Heart right ventricle (tissue), 16 donors: ENCODE results near the gene SARM1. TPM values are rescaled to one million over a fixed set of nuclear protein-coding genes. Genes with fewer than 3 reads are reported as not detected.

Experiments
- ATAC-seq, 8 donors: fragments of 200-7000 bp; cut with Tn5 transposase; one replicate each; pipeline ENCODE4 v1.9.1; 2020; ENCODE audit warnings: mild to moderate bottlenecking in 8 of 8, moderate library complexity in 8 of 8, moderate number of reproducible peaks in 1 of 8
- DNase-seq, 2 donors: peaks; one replicate each; pipeline ENCODE4 v3.0.0-alpha.2; 2020
- H3K27ac ChIP-seq, 10 donors: fragments of 200-600 bp; sonication (generic) in 2 of 10; one replicate each; pipeline versions ENCODE4 v1.5.0 to v1.8.0; 2020 to 2022; ENCODE audit warnings: mild to moderate bottlenecking in 3 of 10
- H3K27me3 ChIP-seq, 7 donors: fragments of 200-600 bp; one replicate each; pipeline ENCODE4 v1.8.0; 2021 to 2022; ENCODE audit warnings: mild to moderate bottlenecking in 2 of 7
- H3K36me3 ChIP-seq, 9 donors: fragments of 200-600 bp; sonication (generic) in 1 of 9; one replicate each; pipeline versions ENCODE4 v1.5.0 to v1.8.0; 2020 to 2022; ENCODE audit warnings: mild to moderate bottlenecking in 2 of 9
- H3K4me1 ChIP-seq, 9 donors: fragments of 200-600 bp; sonication (generic) in 1 of 9; one replicate each; pipeline versions ENCODE4 v1.5.0 to v1.8.0; 2020 to 2022; ENCODE audit warnings: mild to moderate bottlenecking in 4 of 9
- H3K4me3 ChIP-seq, 10 donors: fragments of 200-600 bp; sonication (generic) in 2 of 10; one replicate each; pipeline versions ENCODE4 v1.5.0 to v1.8.0; 2020 to 2022; ENCODE audit warnings: mild to moderate bottlenecking in 7 of 10, moderate library complexity in 2 of 10
- H3K9me3 ChIP-seq, 11 donors: fragments of 200-600 bp in 10 of 11; sonication (generic) in 2 of 11; one replicate each; pipeline versions ENCODE4 v1.5.0 to v1.8.0; 2013 to 2022; ENCODE audit warnings: mild to moderate bottlenecking in 2 of 11, control low read depth in 1 of 11, moderate library complexity in 1 of 11
- CTCF ChIP-seq, 9 donors: fragments of 200-600 bp; sonication (generic) in 2 of 9; IDR thresholded peaks; one replicate each; pipeline versions ENCODE4 v1.5.0 to v1.8.0; 2021 to 2022; ENCODE audit warnings: antibody characterized with exemption in 9 of 9, mild to moderate bottlenecking in 5 of 9, moderate library complexity in 1 of 9
- WGBS, 2 donors: extraction: QIAGEN DNeasy Blood & Tissue Kit; methylation state at CpG; one replicate each; pipeline ENCODE4 v1.1.7; 2013; ENCODE audit warnings: inconsistent platforms in 1 of 2; 5-methylcytosine and 5-hydroxymethylcytosine counted together
- intact Hi-C, 10 donors: fragments of 100-400 bp; cut with DNase I; formaldehyde crosslinking; loops; one replicate each; pipeline versions ENCODE4 v1.11.1 to v1.14.2; 2022
- polyA plus RNA-seq, 2 donors: library from polyadenylated mRNA; stranded (reverse); fragments of 200-250 nt; gene quantifications; one replicate each; pipeline ENCODE4 v1.2.3, GENCODE V29; 2013
- total RNA-seq, 10 donors: library from RNA; stranded (reverse); fragmentation: NEBNext Ultra II Directional in 3 of 10; extraction: Animal tissue kit (Norgen Biotek cat#: 25700) in 3 of 10; gene quantifications; one replicate each; pipeline versions ENCODE4 v1.2.1 to v1.2.4, GENCODE V29; 2021 to 2023
- donor health status: Arrhythmogenic right ventricular cardiomyopathy.
- donor health status: ischemic (EF 13 %, LVEDD 7.1; RV severe dilation, severe dysfunction).
- donor health status: healthy with polysubstance abuse.
- donor health status: DM: no; HTN: yes; CAD: no.
- donor health status: DM: no; HTN: no; CAD: no.
- donor health status: ischemic (EF 25% LVEDD 6.9; RV normal size, moderate dysfunction).
- donor health status: ischemic (EF 25% LVEDD 5.7; RV mildly dilated, moderate dysfunction).
- donor health status: healthy.
- donor health status: DM: yes; HTN: yes; CAD: no.
- donor health status: Ischemic cardiomyopathy.
- donor health status: ischemic (EF 35%, LVEDD 5.7; RV mildly dilated, moderate dysfunction).
- donor health status: nonischemic (EF 11% LVEDD 7.7; RV severe dilation, severe dysfunction).
- donor health status: DM: yes; HTN: yes; CAD: no.
- donor health status: PGD.
- donor health status: ischemic (EF 29% LVEDD 5.4; RV normal size, mild dysfunction).
- donor health status: nonischemic (EF 23%, LVEDD 6.1; RV moderate dilation, normal function).

SARM1 gene
- total and polyA plus RNA-seq, 12 donors: 4.4 to 10.5 (median 8.0) TPM

GRCh38 chr17:28334666-28335200, 36.8 kb upstream of the SARM1 start:
- DNase-seq (no peak), ATAC-seq (no peak)
- Histone ChIP-seq H3K4me3 (peak overlapping the region; percentile 74 to 94 (median 88)), H3K27ac (peak overlapping the region; percentile 19 to 99 (median 97)), H3K9me3 (no peaks in the 10 kb centered on the region), H3K27me3 (no peaks in the 10 kb centered on the region), H3K4me1 (peaks cover 15 to 58% (median 51%) of the 10 kb centered on the region in 9 donors), H3K36me3 (peaks cover 0 to 40% (median 22%) of the 10 kb centered on the region in 9 donors)
- TF ChIP-seq CTCF (IDR thresholded peaks at IDR 0.05): no peak
- 8 to 9% methylated on average over 18 of the region's 18 CpGs for WGBS, 2 donors
- intact Hi-C loops: loop anchor here in 3 of 10 donors (1.0 to 10.0 kb wide), 7 partner anchors 16 to 620 kb away; partner anchors contain the start of genes NLK (in 2 of the 3), PHF12 (in 2 of the 3), POLDIP2 (in 2 of the 3) and TMEM97 (in 2 of the 3)

GRCh38 chr17:28335201-28335958, 36.1 kb upstream of the SARM1 start, which contains the start of the genes IFT20 and TNFAIP1:
Gene IFT20 (minus strand): TSS chr17:28335472. CDS start chr17:28331985, 3,487 bp downstream.
Gene TNFAIP1 (plus strand): TSS chr17:28335761. CDS start chr17:28339522, 3,761 bp downstream.
- H3K27me3 ChIP-seq: no peaks in the 10 kb centered on the region
- peak; percentile 95 to 97 (median 96) for ATAC-seq
- H3K9me3 ChIP-seq: no peaks in the 10 kb centered on the region
- WGBS, 2 donors: 0% methylated on average over 62 of the region's 62 CpGs
- H3K4me3 ChIP-seq: peak within 1 kb of the TSS; percentile 74 to 95 (median 88)
- peak within 1 kb of the TSS; percentile 90 to 99 (median 98) for H3K27ac ChIP-seq
- peaks cover 15 to 63% (median 57%) of the 10 kb centered on the region in 9 donors for H3K4me1 ChIP-seq
- H3K36me3 ChIP-seq: peaks cover 0 to 40% (median 23%) of the 10 kb centered on the region in 9 donors
- intact Hi-C loops: loop anchor here in 3 of 10 donors (1.0 to 10.0 kb wide), 7 partner anchors 17 to 619 kb away; partner anchors contain the start of genes NLK (in 2 of the 3), PHF12 (in 2 of the 3), POLDIP2 (in 2 of the 3) and TMEM97 (in 2 of the 3)
- DNase-seq: peak; percentile 98 to 99
- TF ChIP-seq CTCF (IDR thresholded peaks at IDR 0.05): peak in 1 of 9 donors; percentile 8

- DNase-seq: peak in 1 of 2 donors; percentile 85
- 4% methylated on average over 29 of the region's 29 CpGs for WGBS, 2 donors
- peaks cover 15 to 64% (median 59%) of the 10 kb centered on the region in 9 donors for H3K4me1 ChIP-seq
These were observed 35.3 kb upstream of the SARM1 start for GRCh38 chr17:28335959-28336871.

More at GRCh38 chr17:28335959-28336871, 35.3 kb upstream of the SARM1 start:
- TF ChIP-seq CTCF (IDR thresholded peaks at IDR 0.05): no peak
- Histone ChIP-seq H3K9me3 (no peaks in the 10 kb centered on the region), H3K27me3 (no peaks in the 10 kb centered on the region), H3K36me3 (peaks cover 0 to 40% (median 26%) of the 10 kb centered on the region in 9 donors), H3K4me3 (peak overlapping the region; percentile 74 to 95 (median 88)), H3K27ac (peak overlapping the region; percentile 90 to 99 (median 98))
- peak; percentile 18 to 68 (median 46) for ATAC-seq
- intact Hi-C loops: loop anchor here in 3 of 10 donors (1.0 to 10.0 kb wide), 7 partner anchors 17 to 619 kb away; partner anchors contain the start of genes NLK (in 2 of the 3), PHF12 (in 2 of the 3), POLDIP2 (in 2 of the 3) and TMEM97 (in 2 of the 3)
